HepG2 (cell line): ENCODE data around the gene MYL12B. TPM values are rescaled to one million over a fixed set of nuclear protein-coding genes. Genes with fewer than 3 reads are reported as not detected.
A peak's percentile ranks its signal among the peaks of the same experiment; 100 is the strongest.

ENCODE experiments used
- ATAC-seq: fragments of 200-7000 bp; cut with Tn5 transposase; 3 replicates; pipeline ENCODE4 v1.9.1; 2020; ENCODE audit warnings: mild to moderate bottlenecking, moderate library complexity
- BruUV-seq: library from RNA; stranded (reverse); fragments of 400-500 nt; replicated peaks from 2 replicates; lab custom pipeline; 2021; lab: Mats Ljungman, UMichigan
- CTCF ChIA-PET: fragments of 300-600 bp; formaldehyde crosslinking; extraction: SDS; loops from one replicate; lab custom pipeline; 2021; ENCODE audit warnings: low total read pairs, inconsistent platforms, low intra/inter-chr PET ratio; lab: Yijun Ruan, JAX
- POLR2A ChIA-PET: fragments of 350-600 bp; sonication (Branson Sonifier 250); formaldehyde crosslinking; loops from one replicate; lab custom pipeline; 2020; ENCODE audit warnings: antibody characterized with exemption, inconsistent platforms; lab: Yijun Ruan, JAX
- DNase-seq: peaks from one replicate; pipeline ENCODE4 v3.0.0-alpha.2; 2015; ENCODE audit warnings: low spot score
- FAIRE-seq: peaks from 3 replicates; lab custom pipeline; 2011; peaks lifted over from hg19 to GRCh38; lab: Jason Lieb, UNC
- H2AFZ ChIP-seq: one replicate; pipeline ENCODE4 v1.6.1; 2011; ENCODE audit warnings: low read length, inconsistent platforms
- H3K27ac ChIP-seq: fragments of 300-600 bp; 3 replicates; pipeline ENCODE4 v1.8.0; 2011; ENCODE audit warnings: mixed run types, mild to moderate bottlenecking, mixed read lengths, low read length, inconsistent platforms; ENCODE audit not compliant: insufficient read depth; ENCODE audit errors: extremely low read length
- H3K27me3 ChIP-seq, 2 experiments: fragments of 200-600 bp in 1 of 2; 2 replicates in 1 of 2; 3 replicates in 1 of 2; pipeline versions ENCODE4 v1.6.0 to v1.8.0; 2011; ENCODE audit warnings: low read length in 2 of 2, mild to moderate bottlenecking in 2 of 2, moderate library complexity in 2 of 2, inconsistent platforms in 1 of 2; ENCODE audit not compliant: insufficient read depth in 2 of 2, control insufficient read depth in 1 of 2
- H3K36me3 ChIP-seq, 2 experiments: fragments of 200-600 bp in 1 of 2; replicated peaks in 1 of 2; 2 replicates in 1 of 2; 3 replicates in 1 of 2; pipeline versions ENCODE4 v1.5.1 to v1.8.0; 2011; ENCODE audit warnings: low read length in 2 of 2, inconsistent platforms in 1 of 2; ENCODE audit not compliant: insufficient read depth in 2 of 2, control insufficient read depth in 1 of 2
- H3K4me1 ChIP-seq: 2 replicates; pipeline ENCODE4 v1.5.1; 2012; ENCODE audit warnings: low read length, inconsistent platforms; ENCODE audit not compliant: insufficient read depth
- H3K4me2 ChIP-seq: 2 replicates; pipeline ENCODE4 v1.6.0; 2011; ENCODE audit warnings: low read depth, low read length, inconsistent platforms
- H3K4me3 ChIP-seq, 3 experiments: fragments of 200-600 bp in 1 of 3; sonication (generic), shearing (Covaris generic) in 1 of 3; replicated peaks in 1 of 3; 2 replicates each; pipeline ENCODE4 v1.5.1; 2011 to 2016; ENCODE audit warnings: low read length in 3 of 3, inconsistent platforms in 2 of 3, low read depth in 2 of 3, mild to moderate bottlenecking in 2 of 3, control low read depth in 1 of 3, mixed read lengths in 1 of 3; ENCODE audit not compliant: insufficient read depth in 1 of 3
- H3K79me2 ChIP-seq: one replicate; pipeline ENCODE4 v1.6.1; 2011; ENCODE audit warnings: low read length, inconsistent platforms; ENCODE audit not compliant: insufficient read depth
- H3K9ac ChIP-seq: 2 replicates; pipeline ENCODE4 v1.6.0; 2011; ENCODE audit warnings: mild to moderate bottlenecking, low read depth, low read length, inconsistent platforms; ENCODE audit not compliant: insufficient read depth
- H3K9me3 ChIP-seq: 2 replicates; pipeline ENCODE4 v1.5.1; 2012; ENCODE audit warnings: mild to moderate bottlenecking, low read length
- H4K20me1 ChIP-seq: 2 replicates; pipeline ENCODE4 v1.6.0; 2011; ENCODE audit warnings: inconsistent platforms, mild to moderate bottlenecking, low read length, moderate library complexity; ENCODE audit not compliant: insufficient read depth
- BCL6 ChIP-seq: IDR thresholded peaks from 2 replicates; pipeline ENCODE4 v1.6.1; 2016; ENCODE audit warnings: missing genetic modification reagents, missing compliant biosample characterization
- CEBPZ ChIP-seq: IDR thresholded peaks from 2 replicates; pipeline ENCODE4 v1.6.1; 2012; ENCODE audit warnings: low read length, improper control_type of control experiment
- CTCF ChIP-seq: sonication (generic); formaldehyde crosslinking; IDR thresholded peaks from 2 replicates; pipeline ENCODE4 v1.5.0; 2020; ENCODE audit warnings: mild to moderate bottlenecking, missing genetic modification reagents, moderate library complexity
- HNRNPK ChIP-seq: fragments of 200-400 bp; formaldehyde crosslinking; IDR thresholded peaks from 2 replicates; pipeline ENCODE4 v1.6.1; 2018; ENCODE audit warnings: low read length, low read depth, moderate library complexity, mild to moderate bottlenecking; ENCODE audit not compliant: poor library complexity, severe bottlenecking
- IKZF1 ChIP-seq: fragments of 450-650 bp; IDR thresholded peaks from 2 replicates; pipeline ENCODE4 v1.7.1; 2016
- MATR3 ChIP-seq: sonication (generic); formaldehyde crosslinking; IDR thresholded peaks from 2 replicates; pipeline ENCODE4 v1.4.0; 2020; ENCODE audit warnings: missing genetic modification reagents
- NFE2 ChIP-seq: sonication (generic); formaldehyde crosslinking; IDR thresholded peaks from 2 replicates; pipeline ENCODE4 v1.4.0; 2020; ENCODE audit warnings: missing genetic modification reagents
- STAG1 ChIP-seq: sonication (generic); formaldehyde crosslinking; IDR thresholded peaks from 2 replicates; pipeline ENCODE4 v1.4.0; 2020; ENCODE audit warnings: missing genetic modification reagents
- ZNF33A ChIP-seq: sonication (generic); formaldehyde crosslinking; IDR thresholded peaks from 2 replicates; pipeline ENCODE4 v1.5.1; 2020; ENCODE audit warnings: missing genetic modification reagents, mild to moderate bottlenecking, moderate library complexity, borderline replicate concordance
- ZNF687 ChIP-seq: sonication (generic); formaldehyde crosslinking; IDR thresholded peaks from 2 replicates; pipeline ENCODE4 v1.5.1; 2020; ENCODE audit warnings: mild to moderate bottlenecking, missing genetic modification reagents, moderate library complexity
- ZNF704 ChIP-seq: sonication (generic); formaldehyde crosslinking; IDR thresholded peaks from 2 replicates; pipeline ENCODE4 v1.8.1; 2023; ENCODE audit warnings: mild to moderate bottlenecking, inconsistent platforms, moderate library complexity, missing genetic modification reagents, borderline replicate concordance
- WGBS: methylation state at CpG from one replicate; pipeline ENCODE4 v1.1.6; 2017; ENCODE audit warnings: low lambda C conversion rate; 5-methylcytosine and 5-hydroxymethylcytosine counted together
- in situ Hi-C: cut with HindIII; loops from 2 replicates; pipeline ENCODE4 v1.10.0; 2017; ENCODE audit warnings: low pct_unique_long_range_greater_than_20kb; ENCODE audit not compliant: extremely low pct_ligation_motif_present
- intact Hi-C: fragments of 100-400 bp; cut with micrococcal nuclease; formaldehyde crosslinking; loops from one replicate; pipeline ENCODE4 v1.10.0; 2022; ENCODE audit not compliant: unreplicated experiment
- polyA plus RNA-seq, 8 experiments: library from polyadenylated mRNA; depleted of rRNA in 3 of 8; stranded (reverse) in 7 of 8; unstranded in 1 of 8; fragments of >200 nt; fragmentation: Illumina TruSeq in 4 of 8; extraction: Trizol in 4 of 8; gene quantifications; 2 replicates each; pipeline versions ENCODE4 v1.2.1 to v1.2.3, GENCODE V29; 2011 to 2016; ENCODE audit warnings: low read depth in 4 of 8, missing spikeins in 1 of 8, mixed read lengths in 1 of 8; ENCODE audit not compliant: insufficient read depth in 1 of 8
- total RNA-seq, 5 experiments: library from RNA; depleted of rRNA; stranded (reverse); fragments of >200 nt; fragmentation: Illumina TruSeq; extraction: Trizol; gene quantifications; 2 replicates each; pipeline ENCODE4 v1.2.3, GENCODE V29; 2016; ENCODE audit warnings: low read depth in 1 of 5

MYL12B gene
- total and polyA plus RNA-seq, 2 of the 13 experiments (the other 11 are each of a cell fraction or from before 2014, with no cell fraction given): 265 to 340 TPM

GRCh38 chr18:3281456-3282400 is 19.8 kb downstream of the MYL12B start:
- peaks cover 32% of the 10 kb centered on the region for H3K4me1 ChIP-seq
- FAIRE-seq: no peak
- H2AFZ ChIP-seq: no peak overlapping the region
- 34% methylated on average over 2 of the region's 2 CpGs for WGBS
- ChIA-PET POLR2A (interaction anchor here (1.1 kb wide), 1 partner anchor 385 kb away, joined by 8 read pairs; no protein-coding TSS in a partner anchor), CTCF (interaction anchor here (1.1 to 3.1 kb wide), 7 partner anchors 304 to 787 kb away, joined by 3 to 29 read pairs (median 9); no protein-coding TSS in a partner anchor)
- no peak overlapping the region for H3K9ac ChIP-seq
- peaks cover 0 to 17% of the 10 kb centered on the region in 2 experiments; a peak in 3 of 5 replicates for H3K27me3 ChIP-seq
- intact Hi-C loops: loop anchor here (1.0 to 2.0 kb wide), 7 partner anchors 173 to 787 kb away; no protein-coding TSS in a partner anchor
- no peaks in the 10 kb centered on the region for H3K9me3 ChIP-seq
- no peak overlapping the region for H3K4me3 ChIP-seq
- H4K20me1 ChIP-seq: no peaks in the 10 kb centered on the region
- H3K36me3 ChIP-seq: peaks cover 4 to 17% of the 10 kb centered on the region in 2 experiments; a peak in 4 of 5 replicates
- peak; percentile 64 for ATAC-seq
- BruUV-seq: no TSS peak
- peak; percentile 67 for DNase-seq
- in situ Hi-C loops: loop anchor here (5.0 to 10.0 kb wide), 5 partner anchors 173 to 716 kb away; partner anchors contain the start of gene TGIF1
- H3K79me2 ChIP-seq: no peaks in the 10 kb centered on the region
- no peak overlapping the region for H3K4me2 ChIP-seq
- H3K27ac ChIP-seq: no peak overlapping the region
- TF ChIP-seq ZNF33A (CRISPR knock-in tag): no peak
- TF ChIP-seq ZNF704 (CRISPR knock-in tag): no peak
- TF ChIP-seq BCL6 (CRISPR knock-in tag): no peak
- TF ChIP-seq HNRNPK: peak; percentile 85
- TF ChIP-seq CTCF (CRISPR knock-in tag): peak; percentile 71
- TF ChIP-seq ZNF687: no peak
- TF ChIP-seq IKZF1: no peak
- no peak for TF ChIP-seq MATR3 (CRISPR knock-in tag)
- no peak for TF ChIP-seq CEBPZ
- TF ChIP-seq STAG1 (CRISPR knock-in tag): peak; percentile 89
- no peak for TF ChIP-seq NFE2 (CRISPR knock-in tag)
